HEK293T (cell line): ENCODE results near the gene KLK13.

Source experiments
- BHLHE40 ChIP-seq: fragments of 450-650 bp; IDR thresholded peaks from 2 replicates; pipeline ENCODE4 v1.6.1; 2016; ENCODE audit warnings: mild to moderate bottlenecking, moderate library complexity, borderline replicate concordance
- CTBP1 ChIP-seq: fragments of 450-650 bp; IDR thresholded peaks from 2 replicates; pipeline ENCODE4 v1.6.1; 2016; ENCODE audit warnings: borderline replicate concordance
- ELF4 ChIP-seq: fragments of 450-650 bp; IDR thresholded peaks from 2 replicates; pipeline ENCODE4 v1.6.1; 2017; ENCODE audit warnings: antibody characterized with exemption
- FOXA1 ChIP-seq: fragments of 450-650 bp; IDR thresholded peaks from 2 replicates; pipeline ENCODE4 v1.6.1; 2016; ENCODE audit warnings: mild to moderate bottlenecking
- FOXM1 ChIP-seq: fragments of 450-650 bp; IDR thresholded peaks from 2 replicates; pipeline ENCODE4 v1.6.1; 2017; ENCODE audit warnings: mild to moderate bottlenecking, borderline replicate concordance
- HDGF ChIP-seq: fragments of 450-650 bp; IDR thresholded peaks from 2 replicates; pipeline ENCODE4 v1.6.1; 2017; ENCODE audit warnings: antibody characterized with exemption, borderline replicate concordance
- L3MBTL2 ChIP-seq: fragments of 450-650 bp; conservative IDR thresholded peaks from 2 replicates; pipeline ENCODE4 v1.6.1; 2016; ENCODE audit warnings: mild to moderate bottlenecking
- NFRKB ChIP-seq: fragments of 450-650 bp; IDR thresholded peaks from 2 replicates; pipeline ENCODE4 v1.6.1; 2016; ENCODE audit warnings: mild to moderate bottlenecking, moderate library complexity
- SP1 ChIP-seq: fragments of 450-650 bp; IDR thresholded peaks from 2 replicates; pipeline ENCODE4 v1.6.1; 2017
- SUZ12 ChIP-seq: fragments of 450-650 bp; IDR thresholded peaks from 2 replicates; pipeline ENCODE4 v1.6.1; 2016; ENCODE audit warnings: mild to moderate bottlenecking
- TARDBP ChIP-seq: fragments of 450-650 bp; IDR thresholded peaks from 2 replicates; pipeline ENCODE4 v1.6.1; 2016
- ZNF384 ChIP-seq: fragments of 450-650 bp; IDR thresholded peaks from 2 replicates; pipeline ENCODE4 v1.6.1; 2016
- TF ChIP-seq, protein P1 (sequence below): fragments of 450-650 bp; IDR thresholded peaks from 2 replicates; pipeline ENCODE4 v1.6.1; 2016

DNA sequence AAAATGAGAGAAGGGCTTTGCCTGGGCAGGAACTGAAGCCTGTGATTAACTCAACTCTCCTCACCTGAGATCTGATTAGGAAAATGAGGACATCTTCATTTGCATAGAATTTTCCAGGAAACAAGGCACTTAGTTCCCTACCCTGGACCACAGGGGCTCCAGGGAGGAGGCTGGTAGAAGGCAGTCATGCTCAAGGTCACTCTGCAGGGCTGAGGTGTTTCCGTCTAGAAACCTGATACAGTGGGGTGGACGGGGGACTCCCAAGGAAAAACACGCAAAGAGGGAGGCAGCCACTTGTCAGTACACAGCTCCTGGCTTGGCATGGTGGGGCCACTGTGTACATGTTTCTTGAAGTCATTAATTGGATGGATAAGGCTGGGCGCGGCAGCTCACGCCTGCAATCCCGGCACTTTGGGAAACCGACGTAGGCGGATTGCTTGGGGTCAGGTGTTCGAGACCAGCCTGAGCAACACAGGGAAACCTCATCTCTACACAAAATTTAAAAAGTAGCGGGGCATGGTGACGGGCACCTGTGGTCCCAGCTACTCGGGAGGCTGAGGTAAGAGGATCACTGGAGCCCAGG, 11.8 kb upstream of the KLK13 start:
- no peak for TF ChIP-seq SP1
- TF ChIP-seq FOXA1: no peak
- no peak for TF ChIP-seq TARDBP
- no peak for TF ChIP-seq SUZ12
- no peak for TF ChIP-seq NFRKB
- no peak for TF ChIP-seq ZNF384
- no peak for TF ChIP-seq FOXM1
- no peak for TF ChIP-seq BHLHE40
- no peak for TF ChIP-seq L3MBTL2
- TF ChIP-seq CTBP1: no peak
- TF ChIP-seq, protein P1, sequence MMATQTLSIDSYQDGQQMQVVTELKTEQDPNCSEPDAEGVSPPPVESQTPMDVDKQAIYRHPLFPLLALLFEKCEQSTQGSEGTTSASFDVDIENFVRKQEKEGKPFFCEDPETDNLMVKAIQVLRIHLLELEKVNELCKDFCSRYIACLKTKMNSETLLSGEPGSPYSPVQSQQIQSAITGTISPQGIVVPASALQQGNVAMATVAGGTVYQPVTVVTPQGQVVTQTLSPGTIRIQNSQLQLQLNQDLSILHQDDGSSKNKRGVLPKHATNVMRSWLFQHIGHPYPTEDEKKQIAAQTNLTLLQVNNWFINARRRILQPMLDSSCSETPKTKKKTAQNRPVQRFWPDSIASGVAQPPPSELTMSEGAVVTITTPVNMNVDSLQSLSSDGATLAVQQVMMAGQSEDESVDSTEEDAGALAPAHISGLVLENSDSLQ: no peak
- no peak for TF ChIP-seq ELF4
- no peak for TF ChIP-seq HDGF
